Measurements from ENCODE around the gene ABCB9. TPM values are rescaled to one million over a fixed set of nuclear protein-coding genes. Genes with fewer than 3 reads are reported as not detected.

The ABCB9 gene
- total and polyA plus RNA-seq, 2 donors (not counting 1 experiment from before 2014, with no cell fraction given) = 2.1 to 3.7 TPM

GRCh38 chr12:122988036-122988435, 21.8 kb upstream of the ABCB9 start:
- Histone ChIP-seq H3K4me1 (ENCODE audit: control insufficient read depth in 2 of 2, insufficient read depth in 2 of 2, low read length in 2 of 2) (peaks cover 0 to 7% of the 10 kb centered on the region in 2 donors), H3K9me3 (ENCODE audit: control extremely low read depth in 1 of 3, control insufficient read depth in 2 of 3, insufficient read depth in 1 of 3, low read length in 2 of 3) (no peaks in the 10 kb centered on the region), H4K20me1 (ENCODE audit: control insufficient read depth, insufficient read depth, low read length, poor library complexity, severe bottlenecking) (peaks cover 2% of the 10 kb centered on the region), H3K27me3 (replicated peaks in 1 of 4; ENCODE audit: control extremely low read depth in 1 of 4, control insufficient read depth in 3 of 4, insufficient read depth in 4 of 4, low read length in 3 of 4) (no peaks in the 10 kb centered on the region), H3K36me3 (replicated peaks in 1 of 2; ENCODE audit: control extremely low read depth in 1 of 2, control insufficient read depth in 1 of 2, extremely low read depth in 1 of 2, insufficient read depth in 2 of 2, low read length in 1 of 2) (peaks cover 0 to 3% of the 10 kb centered on the region in 2 experiments), H3K27ac (ENCODE audit: low read length in 2 of 2) (no peak overlapping the region), H3K79me2 (ENCODE audit: control insufficient read depth, insufficient read depth, low read length) (no peaks in the 10 kb centered on the region), H2AFZ (ENCODE audit: insufficient read depth, low read depth, low read length, poor library complexity, severe bottlenecking) (no peak overlapping the region), H3K4me2 (replicated peaks; ENCODE audit: low read depth, low read length, poor library complexity, severe bottlenecking) (no peak overlapping the region), H3K9ac (ENCODE audit: low read length) (no peak overlapping the region), H3K4me3 (ENCODE audit: control extremely low read depth in 1 of 5, extremely low read depth in 1 of 5, insufficient read depth in 1 of 5, low read depth in 2 of 5, low read length in 4 of 5) (no peak overlapping the region)
- Mint-ChIP-seq H3K4me3 (no peak overlapping the region), H3K4me1 (peaks cover 16% of the 10 kb centered on the region), H3K27ac (no peak overlapping the region), H3K9me3 (ENCODE audit: insufficient read depth) (no peaks in the 10 kb centered on the region), H3K27me3 (no peaks in the 10 kb centered on the region)
- no peak for TF ChIP-seq EZH2 (IDR thresholded peaks at IDR 0.05; ENCODE audit: borderline replicate concordance, insufficient read depth, low read depth, low read length, poor library complexity, severe bottlenecking)
- TF ChIP-seq, protein P1, sequence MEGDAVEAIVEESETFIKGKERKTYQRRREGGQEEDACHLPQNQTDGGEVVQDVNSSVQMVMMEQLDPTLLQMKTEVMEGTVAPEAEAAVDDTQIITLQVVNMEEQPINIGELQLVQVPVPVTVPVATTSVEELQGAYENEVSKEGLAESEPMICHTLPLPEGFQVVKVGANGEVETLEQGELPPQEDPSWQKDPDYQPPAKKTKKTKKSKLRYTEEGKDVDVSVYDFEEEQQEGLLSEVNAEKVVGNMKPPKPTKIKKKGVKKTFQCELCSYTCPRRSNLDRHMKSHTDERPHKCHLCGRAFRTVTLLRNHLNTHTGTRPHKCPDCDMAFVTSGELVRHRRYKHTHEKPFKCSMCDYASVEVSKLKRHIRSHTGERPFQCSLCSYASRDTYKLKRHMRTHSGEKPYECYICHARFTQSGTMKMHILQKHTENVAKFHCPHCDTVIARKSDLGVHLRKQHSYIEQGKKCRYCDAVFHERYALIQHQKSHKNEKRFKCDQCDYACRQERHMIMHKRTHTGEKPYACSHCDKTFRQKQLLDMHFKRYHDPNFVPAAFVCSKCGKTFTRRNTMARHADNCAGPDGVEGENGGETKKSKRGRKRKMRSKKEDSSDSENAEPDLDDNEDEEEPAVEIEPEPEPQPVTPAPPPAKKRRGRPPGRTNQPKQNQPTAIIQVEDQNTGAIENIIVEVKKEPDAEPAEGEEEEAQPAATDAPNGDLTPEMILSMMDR (IDR thresholded peaks at IDR 0.05) = no peak
- ChIA-PET POLR2A (no interaction called here), CTCF (no interaction called here)
- ATAC-seq (ENCODE audit: low read depth) (no peak), DNase-seq (no peak)
- 93% methylated on average over 7 of the region's 13 CpGs for WGBS (ENCODE audit: insufficient coverage)
- intact Hi-C loops (cut with micrococcal nuclease) = no loop called here

GRCh38 chr12:122987086-122987951, 21.1 kb upstream of the ABCB9 start:
- intact Hi-C loops (cut with micrococcal nuclease) = no loop called here
- Histone ChIP-seq H3K4me3 (ENCODE audit: control extremely low read depth in 1 of 5, extremely low read depth in 1 of 5, insufficient read depth in 1 of 5, low read depth in 2 of 5, low read length in 4 of 5) (no peak overlapping the region), H3K27me3 (replicated peaks in 1 of 4; ENCODE audit: control extremely low read depth in 1 of 4, control insufficient read depth in 3 of 4, insufficient read depth in 4 of 4, low read length in 3 of 4) (no peaks in the 10 kb centered on the region), H3K4me1 (ENCODE audit: control insufficient read depth in 2 of 2, insufficient read depth in 2 of 2, low read length in 2 of 2) (peaks cover 3 to 14% of the 10 kb centered on the region in 2 donors), H3K9me3 (ENCODE audit: control extremely low read depth in 1 of 3, control insufficient read depth in 2 of 3, insufficient read depth in 1 of 3, low read length in 2 of 3) (no peaks in the 10 kb centered on the region), H3K4me2 (replicated peaks; ENCODE audit: low read depth, low read length, poor library complexity, severe bottlenecking) (no peak overlapping the region), H3K79me2 (ENCODE audit: control insufficient read depth, insufficient read depth, low read length) (peaks cover 4% of the 10 kb centered on the region), H4K20me1 (ENCODE audit: control insufficient read depth, insufficient read depth, low read length, poor library complexity, severe bottlenecking) (peaks cover 10% of the 10 kb centered on the region), H3K36me3 (replicated peaks in 1 of 2; ENCODE audit: control extremely low read depth in 1 of 2, control insufficient read depth in 1 of 2, extremely low read depth in 1 of 2, insufficient read depth in 2 of 2, low read length in 1 of 2) (peaks cover 0 to 10% of the 10 kb centered on the region in 2 experiments), H3K27ac (ENCODE audit: low read length in 2 of 2) (no peak overlapping the region), H2AFZ (ENCODE audit: insufficient read depth, low read depth, low read length, poor library complexity, severe bottlenecking) (no peak overlapping the region), H3K9ac (ENCODE audit: low read length) (no peak overlapping the region)
- Mint-ChIP-seq H3K4me1 (peaks cover 21% of the 10 kb centered on the region), H3K4me3 (no peak overlapping the region), H3K9me3 (ENCODE audit: insufficient read depth) (no peaks in the 10 kb centered on the region), H3K27ac (no peak overlapping the region), H3K27me3 (no peaks in the 10 kb centered on the region)
- no peak for TF ChIP-seq EZH2 (IDR thresholded peaks at IDR 0.05; ENCODE audit: borderline replicate concordance, insufficient read depth, low read depth, low read length, poor library complexity, severe bottlenecking)
- TF ChIP-seq, protein P1 (IDR thresholded peaks at IDR 0.05) = no peak
- 98% methylated on average over 39 of the region's 39 CpGs for WGBS (ENCODE audit: insufficient coverage)
- CTCF ChIA-PET = no interaction called here
- no peak for ATAC-seq (ENCODE audit: low read depth)
- POLR2A ChIA-PET = no interaction called here
- DNase-seq = no peak

Measured in B cell (primary cell).